CD14-positive monocyte (primary cell): Measurements from ENCODE around the gene S100A6. TPM values are rescaled to one million over a fixed set of nuclear protein-coding genes. Genes with fewer than 3 reads are reported as not detected.

Source experiments
- DNase-seq, 3 donors: peaks; one replicate each; pipeline ENCODE4 v3.0.0-alpha.2; 2011 to 2022
- H2AFZ ChIP-seq: 2 replicates; pipeline ENCODE4 v1.6.0; 2012; ENCODE audit warnings: mild to moderate bottlenecking, low read depth, low read length, inconsistent platforms; ENCODE audit not compliant: insufficient read depth, poor library complexity, severe bottlenecking
- H3K27ac ChIP-seq, 2 donors: 1 replicate in 1 of 2; 2 replicates in 1 of 2; pipeline ENCODE4 v1.5.1; 2012 to 2013; ENCODE audit warnings: low read length in 2 of 2, control low read depth in 1 of 2, inconsistent platforms in 1 of 2, low read depth in 1 of 2, mild to moderate bottlenecking in 1 of 2
- H3K27me3 ChIP-seq, 2 donors: one replicate each; pipeline versions ENCODE4 v1.6.0 to v1.6.1; 2011 to 2013; ENCODE audit warnings: low read length in 2 of 2; ENCODE audit not compliant: control insufficient read depth in 2 of 2, insufficient read depth in 2 of 2
- H3K36me3 ChIP-seq, 2 donors: replicated peaks in 1 of 2; 1 replicate in 1 of 2; 2 replicates in 1 of 2; pipeline versions ENCODE4 v1.5.1 to v1.6.1; 2012 to 2013; ENCODE audit warnings: low read length in 2 of 2, control low read depth in 1 of 2, inconsistent platforms in 1 of 2, mild to moderate bottlenecking in 1 of 2; ENCODE audit not compliant: insufficient read depth in 2 of 2, control insufficient read depth in 1 of 2
- H3K4me1 ChIP-seq, 2 donors: 1 replicate in 1 of 2; 2 replicates in 1 of 2; pipeline versions ENCODE4 v1.5.1 to v1.6.1; 2012 to 2013; ENCODE audit warnings: low read length in 2 of 2, control low read depth in 1 of 2, inconsistent platforms in 1 of 2, mild to moderate bottlenecking in 1 of 2, moderate library complexity in 1 of 2; ENCODE audit not compliant: insufficient read depth in 2 of 2, control insufficient read depth in 1 of 2
- H3K4me2 ChIP-seq: replicated peaks from 2 replicates; pipeline ENCODE3; 2012; ENCODE audit warnings: low read length, moderate library complexity, mild to moderate bottlenecking; ENCODE audit not compliant: poor library complexity, severe bottlenecking; ENCODE audit errors: extremely low read depth
- H3K4me3 ChIP-seq, 3 experiments: fragments of 200-600 bp in 1 of 3; sonication (generic) in 1 of 3; replicated peaks in 1 of 3; 1 replicate in 2 of 3; 2 replicates in 1 of 3; pipeline ENCODE4 v1.5.1; 2011 to 2013; ENCODE audit warnings: low read length in 3 of 3, mild to moderate bottlenecking in 3 of 3, control low read depth in 2 of 3, low read depth in 2 of 3, inconsistent platforms in 1 of 3, moderate library complexity in 1 of 3
- H3K79me2 ChIP-seq: 2 replicates; pipeline ENCODE4 v1.6.0; 2012; ENCODE audit warnings: mild to moderate bottlenecking, control low read depth, inconsistent platforms, low read length, moderate library complexity; ENCODE audit not compliant: insufficient read depth
- H3K9ac ChIP-seq: 2 replicates; pipeline ENCODE4 v1.6.0; 2017; ENCODE audit warnings: low read length, mild to moderate bottlenecking; ENCODE audit not compliant: insufficient read depth, poor library complexity, severe bottlenecking
- H3K9me3 ChIP-seq, 2 donors: replicated peaks in 1 of 2; 1 replicate in 1 of 2; 2 replicates in 1 of 2; pipeline versions ENCODE4 v1.5.1 to v1.6.1; 2012 to 2013; ENCODE audit warnings: low read length in 2 of 2, control low read depth in 1 of 2; ENCODE audit not compliant: control insufficient read depth in 1 of 2, insufficient read depth in 1 of 2
- H4K20me1 ChIP-seq: 2 replicates; pipeline ENCODE4 v1.6.0; 2012; ENCODE audit warnings: mild to moderate bottlenecking, low read length, control low read depth, moderate library complexity; ENCODE audit not compliant: insufficient read depth
- H3K27ac Mint-ChIP-seq, 7 donors: one replicate each; pipeline ENCODE4 v1.8.0; 2020; ENCODE audit warnings: mild to moderate bottlenecking in 7 of 7, mixed read lengths in 7 of 7, moderate library complexity in 6 of 7, inconsistent platforms in 2 of 7
- H3K27me3 Mint-ChIP-seq, 3 donors: one replicate each; pipeline ENCODE4 v1.8.0; 2021 to 2022; ENCODE audit warnings: low read depth in 3 of 3, mild to moderate bottlenecking in 3 of 3, mixed read lengths in 3 of 3, moderate library complexity in 3 of 3, inconsistent platforms in 1 of 3
- H3K36me3 Mint-ChIP-seq, 2 donors: one replicate each; pipeline ENCODE4 v1.8.0; 2020; ENCODE audit warnings: mixed read lengths in 2 of 2, inconsistent platforms in 1 of 2, mild to moderate bottlenecking in 1 of 2
- H3K4me1 Mint-ChIP-seq: one replicate; pipeline ENCODE4 v1.8.0; 2020; ENCODE audit warnings: mild to moderate bottlenecking, mixed read lengths
- H3K4me3 Mint-ChIP-seq, 2 donors: one replicate each; pipeline ENCODE4 v1.8.0; 2020; ENCODE audit warnings: mild to moderate bottlenecking in 2 of 2, mixed read lengths in 2 of 2, moderate library complexity in 1 of 2
- H3K9me3 Mint-ChIP-seq, 7 donors: one replicate each; pipeline ENCODE4 v1.8.0; 2020 to 2022; ENCODE audit warnings: mixed read lengths in 7 of 7, mild to moderate bottlenecking in 6 of 7, moderate library complexity in 6 of 7, inconsistent platforms in 2 of 7
- CTCF ChIP-seq: fragments of 200-600 bp; IDR thresholded peaks from one replicate; pipeline ENCODE4 v1.8.0; 2022; ENCODE audit warnings: antibody characterized with exemption, mild to moderate bottlenecking
- WGBS: methylation state at CpG from one replicate; pipeline ENCODE4 v1.1.5; 2013; ENCODE audit warnings: missing lambda C conversion rate; ENCODE audit not compliant: insufficient coverage; 5-methylcytosine and 5-hydroxymethylcytosine counted together
- intact Hi-C, 2 donors: fragments of 100-400 bp; cut with micrococcal nuclease; formaldehyde crosslinking; loops; one replicate each; pipeline versions ENCODE4 v1.15.0 to v1.15.1; 2023
- polyA plus RNA-seq, 3 donors: library from polyadenylated mRNA; depleted of rRNA in 1 of 3; unstranded in 2 of 3; stranded (reverse) in 1 of 3; fragments of 300-500 nt in 2 of 3; fragments of >200 nt in 1 of 3; fragmentation: Illumina TruSeq in 2 of 3; gene quantifications; 1 replicate in 2 of 3; 2 replicates in 1 of 3; pipeline ENCODE4 v1.2.3, GENCODE V29; 2012 to 2021

S100A6 gene
- polyA plus RNA-seq, 3 donors: 1,242 to 5,004 (median 4,414) TPM

GRCh38 chr1:153561466-153561985 lies 25.7 kb upstream of the S100A6 start:
- intact Hi-C loops: no loop called here
- Histone ChIP-seq H3K4me2 (no peak overlapping the region), H4K20me1 (no peaks in the 10 kb centered on the region), H3K4me1 (peaks cover 34 to 36% of the 10 kb centered on the region in 2 donors), H2AFZ (no peak overlapping the region), H3K9me3 (no peaks in the 10 kb centered on the region), H3K79me2 (no peaks in the 10 kb centered on the region), H3K9ac (no peak overlapping the region), H3K27me3 (no peaks in the 10 kb centered on the region), H3K27ac (no peak overlapping the region), H3K4me3 (no peak overlapping the region), H3K36me3 (no peaks in the 10 kb centered on the region)
- Mint-ChIP-seq H3K9me3 (no peaks in the 10 kb centered on the region), H3K4me1 (peaks cover 42% of the 10 kb centered on the region), H3K27ac (peak overlapping the region in 1 of 7 donors; percentile 70), H3K36me3 (no peaks in the 10 kb centered on the region), H3K27me3 (peaks cover 0 to 2% (median 2%) of the 10 kb centered on the region in 3 donors), H3K4me3 (no peak overlapping the region)
- TF ChIP-seq CTCF: no peak
- WGBS: 100% methylated on average over 3 of the region's 3 CpGs
- no peak for DNase-seq

- Histone ChIP-seq H3K79me2 (no peaks in the 10 kb centered on the region), H3K36me3 (no peaks in the 10 kb centered on the region), H3K4me2 (no peak overlapping the region), H3K9ac (no peak overlapping the region), H3K9me3 (no peaks in the 10 kb centered on the region), H4K20me1 (no peaks in the 10 kb centered on the region), H3K4me3 (no peak overlapping the region), H3K27ac (no peak overlapping the region), H3K27me3 (no peaks in the 10 kb centered on the region), H2AFZ (no peak overlapping the region), H3K4me1 (peaks cover 32 to 37% of the 10 kb centered on the region in 2 donors)
- no peak for DNase-seq
- Mint-ChIP-seq H3K27ac (peak overlapping the region in 1 of 7 donors; percentile 50), H3K4me1 (peaks cover 42% of the 10 kb centered on the region), H3K36me3 (no peaks in the 10 kb centered on the region), H3K4me3 (no peak overlapping the region), H3K27me3 (peaks cover 0 to 2% (median 2%) of the 10 kb centered on the region in 3 donors), H3K9me3 (no peaks in the 10 kb centered on the region)
- no peak for TF ChIP-seq CTCF
- WGBS: 82% methylated on average over 5 of the region's 10 CpGs
- intact Hi-C loops: no loop called here
Measured at GRCh38 chr1:153560771-153561465, 25.1 kb upstream of the S100A6 start.
